NCI-H2196 treated with DMSO at 0.1 percent for 48 hours (cell line): Measurements from ENCODE around the gene AAGAB.

Experiments
- DNase-seq: peaks from one replicate; lab custom pipeline; 2025; ENCODE audit not compliant: unreplicated experiment; lab: John Stamatoyannopoulos, UW

AAGAB gene

GRCh38 chr15:67212684-67213367, 41.6 kb downstream of the AAGAB start:
- no peak for DNase-seq

DNA sequence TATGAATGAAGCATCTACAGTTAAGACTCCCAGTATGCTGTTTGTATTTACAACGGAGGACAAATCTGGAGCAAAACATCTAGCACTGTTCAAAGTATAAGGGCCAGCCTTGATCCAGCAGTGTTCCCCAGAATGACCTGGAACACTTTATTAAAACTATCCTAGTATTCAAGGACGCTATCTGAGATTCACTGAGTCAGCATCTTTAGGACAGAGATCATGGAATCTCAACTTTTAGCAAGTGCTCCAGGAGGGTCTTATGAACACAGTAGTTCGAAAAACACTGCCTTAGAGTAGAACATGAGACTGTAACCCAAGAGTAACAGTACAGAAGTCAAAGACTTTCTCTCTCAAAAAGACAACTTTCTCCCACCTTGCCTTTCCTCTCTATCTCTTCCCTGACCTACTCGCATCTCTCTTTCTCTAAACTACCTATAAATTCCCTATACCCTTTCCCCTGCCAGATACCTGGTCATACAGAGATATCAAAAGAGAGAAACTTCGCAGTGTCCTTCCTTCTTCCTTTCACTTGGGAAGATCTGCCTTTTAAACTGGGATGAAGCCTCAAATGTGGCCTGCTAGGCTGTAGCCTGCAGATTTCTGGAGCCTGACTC, 43.8 kb downstream of the AAGAB start:
- DNase-seq: no peak

GRCh38 chr15:67208396-67208795, 46.1 kb downstream of the AAGAB start:
- DNase-seq: no peak

DNA sequence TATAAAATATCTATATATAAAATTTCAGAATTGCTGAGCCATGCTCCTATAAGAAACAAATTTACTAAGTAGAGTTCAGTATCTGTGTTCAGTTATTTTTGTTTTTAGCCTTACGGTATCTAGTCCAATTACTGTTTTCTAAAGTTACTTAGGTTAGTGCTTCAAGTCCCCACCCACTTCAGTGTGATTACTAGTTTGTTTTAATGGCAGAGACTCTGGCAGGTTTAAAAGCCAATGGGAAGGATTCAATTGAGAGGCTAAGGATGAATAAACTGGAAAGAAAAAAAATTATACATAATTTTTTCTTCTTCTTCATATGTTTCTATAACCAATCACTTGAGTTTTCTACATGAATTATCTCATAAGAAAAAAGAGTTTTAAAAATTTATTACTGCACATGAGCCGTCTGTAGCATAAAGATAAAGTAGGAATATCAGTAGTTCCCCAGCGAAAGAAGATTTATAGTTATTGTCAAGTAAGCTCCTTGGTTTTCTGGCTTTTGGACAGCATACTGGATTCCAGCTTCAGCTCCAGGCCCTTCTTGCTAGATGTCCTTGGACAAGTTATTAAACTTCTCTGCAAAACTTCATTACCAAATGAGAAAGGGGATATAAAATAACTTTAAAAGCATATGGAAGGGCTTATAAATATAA, 46.8 kb downstream of the AAGAB start:
- no peak for DNase-seq

DNA sequence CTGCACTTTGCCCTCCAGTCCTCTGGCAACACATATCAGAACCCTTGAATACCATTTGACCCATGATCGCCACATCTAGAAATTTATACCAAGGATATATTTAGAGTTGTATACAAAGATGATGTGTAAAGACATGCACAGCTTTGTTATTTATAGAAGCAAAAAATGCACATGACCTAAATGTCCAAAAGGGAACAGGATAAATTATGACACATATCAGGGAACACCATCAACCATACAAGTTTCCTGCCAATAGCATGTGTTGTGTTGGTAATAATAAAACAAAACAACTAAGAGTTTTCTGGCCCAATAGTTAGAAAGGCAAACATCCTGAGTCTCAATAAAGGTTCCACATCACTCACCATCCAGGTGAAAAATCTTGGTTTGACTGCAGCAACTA, 51.5 kb downstream of the AAGAB start:
- no peak for DNase-seq

- DNase-seq: no peak
These were observed 52.4 kb downstream of the AAGAB start for GRCh38 chr15:67202091-67202490.

- DNase-seq: no peak
These were observed 53.3 kb downstream of the AAGAB start for GRCh38 chr15:67201136-67201535.

- DNase-seq: no peak
These were observed 54.3 kb downstream of the AAGAB start for GRCh38 chr15:67199881-67200763.

- DNase-seq: no peak
These were observed 55.1 kb downstream of the AAGAB start for GRCh38 chr15:67199391-67199790.

DNA sequence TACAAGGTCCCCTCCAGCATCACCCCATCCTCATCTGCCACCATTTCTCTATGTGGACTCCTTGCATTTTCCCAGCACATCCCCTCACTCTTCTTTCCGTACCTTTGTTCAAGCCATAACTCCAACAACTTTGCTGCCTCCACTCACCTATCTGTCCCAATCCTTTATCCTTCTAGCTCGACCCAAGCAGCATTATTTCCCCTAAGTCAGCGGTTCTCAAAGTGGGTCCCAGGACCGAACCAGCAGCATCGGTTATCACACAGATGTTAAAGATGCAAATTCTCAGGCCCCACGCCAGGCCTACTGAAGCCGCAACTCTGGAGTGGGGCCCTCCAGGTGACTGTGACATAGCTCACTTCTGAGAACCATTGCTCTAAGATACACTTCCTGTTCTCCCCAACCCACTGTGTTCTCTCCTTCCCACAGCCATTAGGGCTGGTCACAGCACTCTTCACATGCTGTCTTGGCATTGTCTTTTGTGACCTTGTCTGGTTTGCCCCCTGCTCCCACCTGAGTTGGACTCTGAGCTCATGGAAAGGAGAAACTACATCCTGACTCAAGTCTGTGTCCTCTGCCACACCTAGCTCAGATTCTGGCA, 56.2 kb downstream of the AAGAB start:
- DNase-seq: no peak

DNA sequence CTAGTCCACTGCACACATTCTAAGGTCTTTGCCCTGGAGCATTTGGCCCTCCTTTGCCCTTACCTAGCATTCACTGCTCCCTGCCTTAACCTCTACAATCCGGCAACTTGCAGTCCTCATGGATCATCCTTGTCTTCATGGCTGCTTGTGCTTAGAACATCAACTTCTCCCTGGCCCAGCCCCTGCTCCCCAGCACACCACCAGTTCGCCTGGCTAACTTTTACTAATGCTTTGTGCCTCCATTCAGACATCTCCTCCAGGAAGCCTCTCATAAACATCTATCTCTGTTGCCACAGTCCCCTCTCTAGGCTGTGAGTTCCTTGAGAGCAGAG, 57.1 kb downstream of the AAGAB start:
- DNase-seq: no peak

GRCh38 chr15:67196672-67197363, 57.6 kb downstream of the AAGAB start:
- DNase-seq: no peak

- DNase-seq: no peak
These were observed 58.2 kb downstream of the AAGAB start for GRCh38 chr15:67196222-67196621.

DNA sequence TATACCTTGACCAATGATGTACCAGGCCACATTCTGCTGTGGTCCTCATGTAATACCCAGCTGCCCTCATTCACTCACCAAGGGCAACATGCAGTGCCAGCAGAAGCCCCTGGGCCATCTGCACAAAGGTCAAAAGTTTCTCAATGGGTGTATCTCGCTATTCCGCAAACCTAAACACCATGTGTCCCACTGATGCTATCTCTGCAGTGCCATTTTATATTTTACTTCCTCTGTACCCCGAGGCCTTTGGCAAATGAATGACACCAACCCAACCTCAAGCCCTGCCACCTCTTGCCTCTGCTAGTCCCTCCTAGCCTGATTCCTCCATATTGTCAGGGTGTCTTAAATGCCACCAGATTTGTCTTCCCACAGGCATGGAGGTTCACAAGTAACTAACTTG, 59.2 kb downstream of the AAGAB start:
- no peak for DNase-seq

GRCh38 chr15:67194171-67195114, 60.0 kb downstream of the AAGAB start:
- no peak for DNase-seq

DNA sequence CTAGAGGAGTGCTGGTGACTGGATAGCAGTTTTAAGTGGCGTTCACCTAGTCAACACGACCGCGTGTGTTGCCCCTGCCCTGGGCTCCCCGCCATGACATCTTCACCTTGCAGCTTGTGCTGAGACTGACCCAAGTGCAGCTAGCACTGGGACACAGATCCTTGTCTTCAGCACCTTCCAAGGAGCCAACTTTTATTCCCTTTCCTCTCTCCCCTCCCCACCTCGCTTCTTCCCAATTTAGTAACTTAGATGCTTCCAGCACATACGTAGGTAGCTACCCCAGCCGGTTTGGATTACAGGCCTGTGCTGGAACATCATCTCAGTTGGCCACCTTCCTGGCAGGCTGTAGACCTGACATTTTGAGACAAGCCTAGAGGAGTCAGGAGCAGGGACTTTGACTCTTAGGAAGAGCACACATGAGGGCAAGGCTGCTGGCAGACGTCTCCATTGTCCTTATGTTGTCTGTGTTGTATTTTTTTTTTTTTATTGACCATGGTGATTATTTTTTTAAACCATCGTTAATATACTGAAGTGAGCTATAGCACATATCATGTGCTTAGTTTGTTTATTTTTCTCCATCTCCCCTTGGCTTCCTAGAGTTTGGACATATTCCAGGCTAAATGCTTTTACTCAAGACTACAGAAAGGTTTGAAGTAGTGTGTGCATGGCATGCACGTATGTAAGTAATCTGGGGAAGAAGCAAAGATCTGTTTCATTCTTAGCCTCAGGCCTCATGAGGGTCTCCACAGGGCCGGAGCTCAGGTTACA, 61.1 kb downstream of the AAGAB start:
- no peak for DNase-seq

DNA sequence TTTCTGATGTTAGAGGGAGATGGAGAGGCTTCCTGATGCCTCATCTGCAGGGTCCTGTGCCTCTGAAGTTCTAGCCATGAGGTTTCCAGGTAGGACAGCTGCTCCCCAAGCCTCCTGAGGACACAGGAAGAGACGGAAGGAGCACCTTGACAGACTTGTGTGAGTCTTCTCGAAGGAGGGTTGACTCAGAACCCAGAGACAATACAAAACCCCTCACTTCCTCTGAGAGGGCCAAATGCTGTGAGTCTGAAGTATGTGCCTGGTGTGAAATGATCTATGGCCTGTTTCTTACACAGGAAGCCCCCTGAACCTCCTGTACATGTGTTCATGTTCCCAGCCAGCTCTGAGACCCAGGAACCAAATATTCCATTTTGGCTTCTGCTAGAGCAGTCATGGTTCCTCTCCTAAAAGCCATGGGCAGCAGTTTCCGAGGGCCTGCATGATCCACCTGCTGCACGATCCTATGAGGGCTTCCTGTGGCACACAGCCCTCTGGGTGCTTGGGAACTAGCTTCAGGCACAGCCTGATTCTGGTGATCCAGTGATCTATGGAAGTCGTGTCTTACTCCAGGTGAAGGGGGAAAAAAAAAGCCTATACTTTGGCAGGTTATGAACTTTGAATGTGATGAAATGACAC, 62.2 kb downstream of the AAGAB start:
- DNase-seq: no peak

DNA sequence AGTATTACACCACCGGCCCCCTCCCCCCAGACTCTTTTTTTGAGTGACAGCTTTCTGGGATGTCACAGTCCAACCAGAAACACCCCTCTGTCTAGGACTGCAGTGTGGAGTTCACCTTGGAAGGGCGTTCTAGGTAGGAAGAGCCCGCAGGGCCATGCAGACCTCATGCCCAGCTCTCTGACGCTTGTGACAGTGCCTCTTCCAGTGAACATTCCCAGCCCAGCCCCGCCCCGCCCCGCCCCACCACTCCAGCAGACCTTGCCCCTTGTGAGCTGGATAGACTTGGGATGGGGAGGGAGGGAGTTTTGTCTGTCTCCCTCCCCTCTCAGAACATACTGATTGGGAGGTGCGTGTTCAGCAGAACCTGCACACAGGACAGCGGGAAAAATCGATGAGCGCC, 63.6 kb downstream of the AAGAB start:
- DNase-seq: no peak
